ENCODE results near the gene DTX3L. TPM values are rescaled to one million over a fixed set of nuclear protein-coding genes. Genes with fewer than 3 reads are reported as not detected.
"Not testable (repeated sequence)": the region's sequence is repeated elsewhere in the genome, so short reads cannot be mapped to it uniquely, and the experiment has no call there.

The DTX3L gene
- total and polyA plus RNA-seq, 2 donors, result 12.8 to 31.7 TPM

DNA sequence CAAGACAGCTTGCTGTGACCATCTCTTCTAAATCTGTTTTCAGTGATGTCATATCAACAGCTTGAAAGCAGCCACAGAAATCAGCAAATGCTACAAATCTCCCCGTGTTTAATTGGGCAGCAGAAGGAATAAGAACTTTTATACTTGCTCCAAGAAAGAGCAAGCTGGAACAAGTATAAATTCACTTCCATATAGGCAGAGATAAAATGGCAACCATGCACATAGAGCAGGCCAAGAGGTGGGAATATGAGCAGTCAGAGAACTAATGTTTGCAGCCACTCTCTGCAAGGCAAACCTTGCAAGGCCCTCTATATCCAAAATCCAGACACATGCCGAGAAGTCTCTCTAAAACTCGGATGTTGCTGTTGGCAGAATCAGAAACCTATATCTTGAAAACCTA lies 16.1 kb upstream of the DTX3L start:
- H3K4me3 ChIP-seq (ENCODE audit: low read depth, low read length), result no peak overlapping the region
- 68% methylated on average over 3 of the region's 3 CpGs for WGBS
- H3K36me3 ChIP-seq (ENCODE audit: insufficient read depth), result peaks cover 7% of the 10 kb centered on the region
- H3K4me1 ChIP-seq (ENCODE audit: insufficient read depth), result no peaks in the 10 kb centered on the region
- DNase-seq (ENCODE audit: extremely low spot score), result no peak
- H3K27ac ChIP-seq (ENCODE audit: low read depth), result no peak overlapping the region

DNA sequence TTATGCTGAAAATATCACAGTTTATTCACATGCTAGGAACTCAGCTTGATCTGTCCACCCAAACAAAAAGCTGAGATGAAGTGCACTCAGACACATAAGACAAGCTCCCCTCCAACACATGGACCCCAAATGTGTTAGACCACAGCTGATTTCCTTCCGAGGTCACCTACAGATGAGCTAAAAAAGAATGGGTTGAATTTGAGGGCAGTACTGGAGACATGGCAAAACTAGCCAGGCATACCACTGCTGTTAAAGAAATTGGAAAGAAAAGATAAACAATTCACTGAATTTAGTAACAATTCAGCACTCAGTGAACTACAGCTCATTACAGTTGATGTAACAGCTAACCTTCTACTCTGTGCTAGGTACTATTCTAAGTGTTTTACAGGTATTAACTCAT lies 15.5 kb upstream of the DTX3L start:
- 75% methylated on average over 1 of the region's 1 CpG for WGBS
- no peak overlapping the region for H3K4me3 ChIP-seq (ENCODE audit: low read depth, low read length)
- DNase-seq (ENCODE audit: extremely low spot score), result no peak
- H3K27ac ChIP-seq (ENCODE audit: low read depth), result no peak overlapping the region
- H3K4me1 ChIP-seq (ENCODE audit: insufficient read depth), result no peaks in the 10 kb centered on the region
- peaks cover 7% of the 10 kb centered on the region for H3K36me3 ChIP-seq (ENCODE audit: insufficient read depth)

DNA sequence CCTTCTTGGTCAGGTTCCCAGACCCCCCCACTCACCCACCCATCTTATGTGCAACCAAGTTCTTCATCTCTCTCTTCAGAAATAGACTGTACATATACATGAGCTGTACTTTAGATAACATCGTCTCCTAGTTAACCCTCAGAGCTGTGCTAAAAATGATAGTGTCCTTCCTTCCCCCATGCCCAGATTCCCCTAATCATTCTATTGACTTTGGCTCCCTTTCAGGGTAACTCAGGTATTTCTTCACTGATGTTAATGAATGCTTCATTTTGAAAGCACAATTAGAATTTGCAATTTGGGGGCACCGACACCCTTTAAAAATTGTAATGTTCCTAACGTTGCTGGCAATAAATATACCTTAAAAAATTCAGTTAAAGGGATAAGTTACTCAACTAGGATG lies 11.0 kb upstream of the DTX3L start:
- H3K4me1 ChIP-seq (ENCODE audit: insufficient read depth), result no peaks in the 10 kb centered on the region
- WGBS, result 65% methylated on average over 3 of the region's 3 CpGs
- no peak overlapping the region for H3K4me3 ChIP-seq (ENCODE audit: low read depth, low read length)
- H3K36me3 ChIP-seq (ENCODE audit: insufficient read depth), result peaks cover 6% of the 10 kb centered on the region
- H3K27ac ChIP-seq (ENCODE audit: low read depth), result no peak overlapping the region
- no peak for DNase-seq (ENCODE audit: extremely low spot score)

DNA sequence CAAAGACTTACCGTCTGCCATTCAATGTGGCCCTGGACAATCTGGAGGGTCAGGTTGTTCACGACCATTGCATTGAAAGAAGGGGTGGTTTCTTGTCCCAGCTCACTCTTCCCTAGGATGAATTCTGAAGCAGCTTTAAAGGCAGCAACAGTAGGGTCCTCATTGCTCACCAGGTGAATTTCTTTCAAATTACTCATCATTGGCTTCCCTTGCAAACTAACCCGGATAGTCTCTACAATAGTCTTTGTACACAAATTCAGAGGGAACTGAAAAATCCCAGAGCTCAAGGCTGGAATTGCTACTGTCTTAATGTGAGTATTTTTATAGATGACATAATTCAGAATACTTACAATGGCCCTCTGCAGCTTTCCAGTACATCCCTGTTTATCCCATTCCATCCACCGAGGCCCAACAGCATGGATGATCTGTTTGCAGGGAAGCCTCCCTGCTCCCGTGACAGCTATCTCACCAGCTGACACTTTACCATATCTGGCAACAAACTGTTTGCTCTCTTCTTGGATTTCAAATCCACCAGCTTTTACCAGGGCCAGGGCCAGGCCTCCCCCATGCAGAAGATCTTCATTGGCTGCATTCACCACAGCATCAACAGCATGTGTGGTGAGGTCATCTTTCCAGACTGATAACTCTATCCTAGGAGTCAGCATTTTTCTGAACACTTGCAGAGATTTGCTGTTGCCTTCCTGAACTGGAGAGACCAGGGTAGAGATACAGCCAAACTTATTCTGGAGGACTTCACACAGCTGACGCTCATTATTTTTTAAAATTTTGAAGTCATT lies 8.7 kb upstream of the DTX3L start:
- peaks cover 2% of the 10 kb centered on the region for H3K36me3 ChIP-seq (ENCODE audit: insufficient read depth)
- H3K4me1 ChIP-seq (ENCODE audit: insufficient read depth), result no peaks in the 10 kb centered on the region
- no peak overlapping the region for H3K4me3 ChIP-seq (ENCODE audit: low read depth, low read length)
- 74% methylated on average over 6 of the region's 6 CpGs for WGBS
- no peak for DNase-seq (ENCODE audit: extremely low spot score)
- H3K27ac ChIP-seq (ENCODE audit: low read depth), result no peak overlapping the region

DNA sequence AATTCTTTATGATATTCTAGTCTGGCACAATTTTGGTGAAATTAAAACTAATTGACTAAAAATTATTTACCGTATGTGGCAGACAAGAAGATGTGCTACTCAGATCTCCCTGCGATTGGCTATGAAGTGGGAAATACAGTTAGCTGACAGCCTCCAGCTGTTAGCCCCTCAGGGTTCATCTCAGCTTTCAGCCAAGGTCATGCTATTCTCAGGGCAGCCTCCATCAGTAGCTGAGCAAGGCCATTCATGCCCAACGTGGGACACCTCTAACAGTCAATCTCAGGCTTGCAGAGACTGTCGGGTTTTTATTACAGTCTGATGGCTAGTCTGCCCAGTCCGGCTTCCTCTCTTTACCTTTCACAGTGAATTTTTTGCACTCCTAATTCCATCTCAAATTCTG lies 6.8 kb upstream of the DTX3L start:
- H3K4me1 ChIP-seq (ENCODE audit: insufficient read depth), result peaks cover 3% of the 10 kb centered on the region
- WGBS, result 80% methylated on average over 5 of the region's 5 CpGs
- no peak overlapping the region for H3K27ac ChIP-seq (ENCODE audit: low read depth)
- H3K36me3 ChIP-seq (ENCODE audit: insufficient read depth), result peaks cover 2% of the 10 kb centered on the region
- no peak for DNase-seq (ENCODE audit: extremely low spot score)
- H3K4me3 ChIP-seq (ENCODE audit: low read depth, low read length), result no peak overlapping the region

DNA sequence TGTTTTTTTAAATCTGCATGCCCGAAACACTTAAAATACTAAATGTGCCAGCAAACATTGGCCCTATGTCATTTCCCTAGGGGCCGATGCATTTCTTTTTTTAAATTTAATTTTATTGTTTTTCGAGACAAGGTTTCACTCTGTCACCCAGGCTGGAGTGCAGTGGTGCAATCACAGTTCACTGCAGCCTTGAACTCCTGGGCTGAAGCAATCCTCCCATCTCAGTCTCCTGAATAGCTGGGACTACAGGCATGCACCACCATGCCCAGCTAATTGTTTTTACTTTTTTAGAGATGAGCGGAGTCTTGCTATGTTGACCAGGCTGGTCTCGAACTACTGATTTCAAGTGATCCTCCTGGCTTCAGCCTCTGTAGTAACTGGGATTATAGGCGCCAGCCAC lies 5.5 kb upstream of the DTX3L start:
- no peak for DNase-seq (ENCODE audit: extremely low spot score)
- 95% methylated on average over 6 of the region's 6 CpGs for WGBS
- H3K4me1 ChIP-seq (ENCODE audit: insufficient read depth), result peaks cover 4% of the 10 kb centered on the region
- H3K4me3 ChIP-seq (ENCODE audit: low read depth, low read length), result no peak overlapping the region
- peaks cover 2% of the 10 kb centered on the region for H3K36me3 ChIP-seq (ENCODE audit: insufficient read depth)
- H3K27ac ChIP-seq (ENCODE audit: low read depth), result no peak overlapping the region

DNA sequence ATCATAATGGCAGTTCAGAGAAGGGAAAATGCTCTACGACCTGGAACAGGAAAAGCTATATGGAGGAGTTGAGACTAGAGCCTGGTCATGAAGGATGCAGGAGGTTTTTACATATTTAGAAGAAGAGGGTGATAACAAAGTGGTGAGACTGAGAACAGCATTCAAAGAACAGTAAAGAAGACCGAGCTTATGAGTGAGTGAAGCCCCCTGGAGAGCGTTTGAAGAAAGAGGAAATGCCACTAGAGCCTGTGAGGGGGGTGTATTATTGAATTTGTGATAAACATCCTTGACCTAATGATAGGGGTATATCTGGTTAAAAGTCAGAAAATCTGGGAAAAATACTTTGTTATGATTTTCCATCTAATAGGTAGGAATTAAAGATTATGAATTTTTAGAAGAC lies 4.2 kb upstream of the DTX3L start:
- Histone ChIP-seq H3K4me3 (ENCODE audit: low read depth, low read length) (no peak overlapping the region), H3K4me1 (ENCODE audit: insufficient read depth) (peaks cover 4% of the 10 kb centered on the region), H3K27ac (ENCODE audit: low read depth) (no peak overlapping the region), H3K36me3 (ENCODE audit: insufficient read depth) (peaks cover 2% of the 10 kb centered on the region)
- 82% methylated on average over 3 of the region's 3 CpGs for WGBS
- DNase-seq (ENCODE audit: extremely low spot score), result no peak

DNA sequence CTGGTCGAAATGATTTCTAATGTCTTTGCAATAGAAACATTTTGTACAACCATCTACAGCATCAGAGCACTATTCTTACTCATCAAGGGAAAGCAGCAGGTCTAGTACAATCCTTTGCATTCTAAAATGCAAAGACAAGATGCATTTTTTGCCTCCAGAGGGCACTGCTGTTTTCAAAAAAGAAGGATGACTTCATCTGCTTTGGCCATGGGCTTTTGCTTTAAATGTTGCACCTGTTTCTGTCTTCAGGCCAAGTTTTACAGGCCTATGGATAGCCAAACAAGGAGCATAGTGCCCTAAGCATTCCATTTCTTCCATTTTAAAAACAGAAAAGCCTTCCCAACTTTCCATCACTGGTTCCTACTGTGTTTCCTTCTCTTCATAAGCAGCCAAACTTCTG lies 3.5 kb upstream of the DTX3L start:
- Histone ChIP-seq H3K4me3 (ENCODE audit: low read depth, low read length) (no peak overlapping the region), H3K27ac (ENCODE audit: low read depth) (no peak overlapping the region), H3K4me1 (ENCODE audit: insufficient read depth) (peaks cover 4% of the 10 kb centered on the region), H3K36me3 (ENCODE audit: insufficient read depth) (peaks cover 2% of the 10 kb centered on the region)
- WGBS, result 90% methylated on average over 1 of the region's 1 CpG
- peak; percentile 48 for DNase-seq (ENCODE audit: extremely low spot score)

DNA sequence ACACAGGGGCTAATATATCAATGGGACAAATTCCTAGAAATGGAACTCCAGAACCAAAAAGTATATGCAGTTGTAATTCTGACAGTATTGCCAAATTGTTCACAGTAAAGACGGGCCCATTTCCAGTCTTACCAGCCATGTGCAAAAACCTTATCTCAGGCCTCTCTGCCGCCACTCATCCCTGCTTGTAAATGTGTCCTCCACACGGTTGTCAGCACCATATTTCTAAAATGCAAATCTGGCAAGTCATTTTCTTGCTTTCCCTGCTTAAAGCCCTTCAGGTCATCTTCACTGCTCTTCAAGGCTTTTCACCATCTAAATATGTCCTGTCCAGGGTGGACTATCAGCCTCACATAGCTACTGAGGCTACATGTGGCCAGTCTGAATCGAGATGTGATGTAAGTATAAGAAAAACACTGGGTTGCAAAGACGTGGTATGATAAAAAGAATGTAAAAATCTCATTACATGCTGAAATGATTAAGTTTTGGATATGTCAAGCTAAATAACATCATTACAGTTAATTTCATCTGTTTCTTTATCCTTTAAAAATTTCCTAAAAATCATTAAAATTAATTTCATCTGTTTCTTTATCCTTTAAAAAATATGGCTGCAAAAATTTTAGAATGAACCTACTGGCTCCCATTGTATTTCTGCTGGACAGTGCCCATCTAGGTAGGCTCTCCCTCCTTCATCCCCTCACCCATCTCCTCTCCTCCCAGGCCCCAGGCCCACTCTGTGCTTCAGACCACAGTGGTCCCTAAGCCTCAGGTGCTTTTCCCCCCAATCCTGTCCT lies 1.0 kb upstream of the DTX3L start:
- WGBS, result 60% methylated on average over 5 of the region's 5 CpGs
- Histone ChIP-seq H3K4me3 (ENCODE audit: low read depth, low read length) (peak overlapping the region; percentile 81), H3K36me3 (ENCODE audit: insufficient read depth) (no peaks in the 10 kb centered on the region), H3K27ac (ENCODE audit: low read depth) (peak overlapping the region; percentile 73), H3K4me1 (ENCODE audit: insufficient read depth) (peaks cover 5% of the 10 kb centered on the region)
- no peak for DNase-seq (ENCODE audit: extremely low spot score)

DNA sequence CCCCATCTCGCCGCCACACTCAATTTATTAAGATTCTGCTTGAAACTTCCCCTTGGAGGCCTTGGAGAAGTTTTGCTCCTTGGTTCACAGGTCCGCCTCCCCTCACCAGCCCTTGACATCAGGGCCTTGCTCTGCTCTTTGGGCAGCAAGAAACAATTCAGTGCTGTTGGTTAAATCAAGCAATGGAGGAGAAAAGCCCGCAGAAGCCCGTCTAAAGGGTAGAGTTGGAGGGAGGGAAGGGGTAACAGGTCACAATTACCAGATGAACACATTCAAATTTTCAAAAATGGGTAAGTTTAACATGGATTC lies 467 bp upstream of the DTX3L start:
- 34% methylated on average over 5 of the region's 5 CpGs for WGBS
- Histone ChIP-seq H3K27ac (ENCODE audit: low read depth) (peak overlapping the region; percentile 73), H3K36me3 (ENCODE audit: insufficient read depth) (no peaks in the 10 kb centered on the region), H3K4me3 (ENCODE audit: low read depth, low read length) (peak overlapping the region; percentile 81), H3K4me1 (ENCODE audit: insufficient read depth) (peaks cover 5% of the 10 kb centered on the region)
- DNase-seq (ENCODE audit: extremely low spot score), result no peak

DNA sequence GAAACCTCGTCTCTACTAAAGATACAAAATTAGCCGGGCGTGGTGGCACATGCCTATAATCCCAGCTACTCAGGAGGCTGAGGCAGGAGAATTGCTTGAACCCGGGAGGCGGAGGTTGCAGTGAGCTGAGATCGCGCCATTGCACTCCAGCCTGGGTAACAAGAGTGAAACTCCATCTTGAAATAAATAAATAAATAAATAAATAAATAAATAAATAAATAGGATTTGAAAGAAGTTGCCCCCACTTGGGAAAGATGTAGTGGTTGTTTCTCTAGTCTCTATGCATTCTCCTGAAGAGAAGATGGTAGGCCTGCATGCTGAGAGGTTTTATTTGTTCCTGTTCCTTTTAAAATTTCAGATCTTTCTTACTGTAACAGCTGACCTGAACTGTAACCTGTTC lies 4.0 kb downstream of the DTX3L start:
- WGBS, result 98% methylated on average over 7 of the region's 7 CpGs
- H3K4me3 ChIP-seq (ENCODE audit: low read depth, low read length); H3K4me1 ChIP-seq (ENCODE audit: insufficient read depth); DNase-seq (ENCODE audit: extremely low spot score); H3K36me3 ChIP-seq (ENCODE audit: insufficient read depth): not testable (repeated sequence)
- peak overlapping the region; percentile 3 for H3K27ac ChIP-seq (ENCODE audit: low read depth)

DNA sequence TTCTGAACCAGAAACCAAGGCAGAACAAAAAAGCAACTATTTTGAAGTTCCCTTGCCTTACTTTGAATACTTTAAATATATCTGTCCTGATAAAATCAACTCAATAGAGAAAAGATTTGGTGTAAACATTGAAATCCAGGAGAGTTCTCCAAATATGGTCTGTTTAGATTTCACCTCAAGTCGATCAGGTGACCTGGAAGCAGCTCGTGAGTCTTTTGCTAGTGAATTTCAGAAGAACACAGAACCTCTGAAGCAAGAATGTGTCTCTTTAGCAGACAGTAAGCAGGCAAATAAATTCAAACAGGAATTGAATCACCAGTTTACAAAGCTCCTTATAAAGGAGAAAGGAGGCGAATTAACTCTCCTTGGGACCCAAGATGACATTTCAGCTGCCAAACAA lies 4.6 kb downstream of the DTX3L start:
- DNase-seq (ENCODE audit: extremely low spot score), result no peak
- peak overlapping the region; percentile 3 for H3K27ac ChIP-seq (ENCODE audit: low read depth)
- H3K36me3 ChIP-seq (ENCODE audit: insufficient read depth), result no peaks in the 10 kb centered on the region
- peaks cover 1% of the 10 kb centered on the region for H3K4me1 ChIP-seq (ENCODE audit: insufficient read depth)
- 38% methylated on average over 3 of the region's 3 CpGs for WGBS
- H3K4me3 ChIP-seq (ENCODE audit: low read depth, low read length), result no peak overlapping the region

DNA sequence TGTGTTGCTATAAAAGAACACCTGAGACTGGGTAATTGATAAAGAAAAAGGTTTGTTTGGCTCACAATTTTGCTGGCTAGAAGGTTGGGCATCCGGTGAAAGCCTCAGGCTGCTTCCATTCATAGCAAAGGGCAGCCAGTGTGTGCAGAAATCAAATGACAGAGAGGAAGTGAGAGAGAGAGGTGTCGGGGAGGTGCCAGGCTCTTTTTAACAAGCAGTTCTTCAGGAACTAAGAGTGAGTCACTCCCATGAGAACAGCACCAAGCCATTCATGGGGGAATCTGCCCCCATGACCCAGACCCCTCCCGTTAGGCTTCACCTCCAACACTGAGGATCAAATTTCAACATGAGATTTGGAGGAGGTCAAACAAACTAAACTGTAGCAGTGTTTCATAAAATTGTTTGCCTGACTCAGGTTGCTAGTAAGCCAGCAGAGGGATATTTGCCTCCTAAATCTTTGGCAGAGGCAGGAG lies 8.8 kb downstream of the DTX3L start:
- H3K36me3 ChIP-seq (ENCODE audit: insufficient read depth), result no peaks in the 10 kb centered on the region
- H3K4me3 ChIP-seq (ENCODE audit: low read depth, low read length), result no peak overlapping the region
- 54% methylated on average over 3 of the region's 3 CpGs for WGBS
- DNase-seq (ENCODE audit: extremely low spot score), result no peak
- no peak overlapping the region for H3K27ac ChIP-seq (ENCODE audit: low read depth)
- no peaks in the 10 kb centered on the region for H3K4me1 ChIP-seq (ENCODE audit: insufficient read depth)
